Ramos (cell line): ENCODE data around the gene FBLN1.
"Not testable (repeated sequence)": the region's sequence is repeated elsewhere in the genome, so short reads cannot be mapped to it uniquely, and the experiment has no call there.

Source experiments
- in situ Hi-C: fragments of 300-500 bp; cut with MboI; formaldehyde crosslinking; loops from one replicate; pipeline ENCODE4 v1.14.3; 2022; ENCODE audit warnings: low sequenced_read_pairs; ENCODE audit not compliant: unreplicated experiment

FBLN1 gene

GRCh38 chr22:45502215-45503049, at the start of gene FBLN1:
TSS of gene FBLN1 (plus strand) at chr22:45502883. CDS start at chr22:45502986, 103 bp downstream.
- in situ Hi-C loops: no loop called here

GRCh38 chr22:45453764-45454163, 48.9 kb upstream of the FBLN1 start:
- in situ Hi-C loops: no loop called here

- in situ Hi-C loops: no loop called here
These were observed 48.4 kb upstream of the FBLN1 start for GRCh38 chr22:45454275-45454674.

GRCh38 chr22:45455212-45455611, 47.5 kb upstream of the FBLN1 start:
- in situ Hi-C loops: no loop called here

- in situ Hi-C loops: no loop called here
These were observed 47.1 kb upstream of the FBLN1 start for GRCh38 chr22:45455621-45456020.

GRCh38 chr22:45456811-45457210, 45.9 kb upstream of the FBLN1 start:
- in situ Hi-C loops: no loop called here

GRCh38 chr22:45458532-45458931, 44.2 kb upstream of the FBLN1 start:
- in situ Hi-C loops: no loop called here

- in situ Hi-C loops: no loop called here
These were observed 43.4 kb upstream of the FBLN1 start for GRCh38 chr22:45459235-45459634.

GRCh38 chr22:45460288-45461109, 42.2 kb upstream of the FBLN1 start:
- in situ Hi-C loops: no loop called here

GRCh38 chr22:45462034-45462655, 40.5 kb upstream of the FBLN1 start:
- in situ Hi-C loops: no loop called here

GRCh38 chr22:45463691-45464090, 39.0 kb upstream of the FBLN1 start:
- in situ Hi-C loops: not testable (repeated sequence)

GRCh38 chr22:45465633-45466032, 37.0 kb upstream of the FBLN1 start:
- in situ Hi-C loops: no loop called here

GRCh38 chr22:45468872-45469271, 33.8 kb upstream of the FBLN1 start:
- in situ Hi-C loops: no loop called here

- in situ Hi-C loops: no loop called here
These were observed 33.2 kb upstream of the FBLN1 start for GRCh38 chr22:45469281-45470073.

GRCh38 chr22:45470871-45471270, 31.8 kb upstream of the FBLN1 start:
- in situ Hi-C loops: no loop called here

GRCh38 chr22:45472426-45472825, 30.3 kb upstream of the FBLN1 start:
- in situ Hi-C loops: no loop called here

- in situ Hi-C loops: no loop called here
These were observed 29.0 kb upstream of the FBLN1 start for GRCh38 chr22:45473626-45474237.

GRCh38 chr22:45475063-45475747, 27.5 kb upstream of the FBLN1 start:
- in situ Hi-C loops: no loop called here

- in situ Hi-C loops: no loop called here
These were observed 26.7 kb upstream of the FBLN1 start for GRCh38 chr22:45475851-45476514.
